GM19438 (cell line): Measurements from ENCODE around the gene SCMH1.
"Not testable (repeated sequence)": the region's sequence is repeated elsewhere in the genome, so short reads cannot be mapped to it uniquely, and the experiment has no call there.

Source experiments
- ATAC-seq: cut with Tn5 transposase; IDR thresholded peaks from one replicate; pipeline ENCODE4 v1.9.1; 2021; ENCODE audit warnings: low read depth; ENCODE audit not compliant: unreplicated experiment

Gene SCMH1

DNA sequence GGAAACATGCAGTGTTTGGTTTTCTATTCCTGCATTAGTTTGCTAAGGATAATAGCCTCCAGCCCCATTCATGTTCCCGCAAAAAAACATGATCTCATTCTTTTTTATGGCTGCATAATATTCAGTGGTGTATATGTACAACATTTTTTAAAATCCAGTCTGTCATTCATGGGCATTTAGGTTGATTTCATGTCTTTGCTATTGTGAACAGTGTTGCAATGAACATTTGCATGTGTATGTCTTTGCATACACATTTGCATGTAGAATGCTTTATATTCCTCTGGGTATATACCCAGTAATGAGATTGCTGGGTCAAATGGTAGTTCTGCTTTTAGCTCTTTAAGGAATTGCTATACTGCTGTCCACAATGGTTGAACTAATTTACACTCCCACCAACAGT is 9.0 kb upstream of the SCMH1 start:
- not testable (repeated sequence) for ATAC-seq

DNA sequence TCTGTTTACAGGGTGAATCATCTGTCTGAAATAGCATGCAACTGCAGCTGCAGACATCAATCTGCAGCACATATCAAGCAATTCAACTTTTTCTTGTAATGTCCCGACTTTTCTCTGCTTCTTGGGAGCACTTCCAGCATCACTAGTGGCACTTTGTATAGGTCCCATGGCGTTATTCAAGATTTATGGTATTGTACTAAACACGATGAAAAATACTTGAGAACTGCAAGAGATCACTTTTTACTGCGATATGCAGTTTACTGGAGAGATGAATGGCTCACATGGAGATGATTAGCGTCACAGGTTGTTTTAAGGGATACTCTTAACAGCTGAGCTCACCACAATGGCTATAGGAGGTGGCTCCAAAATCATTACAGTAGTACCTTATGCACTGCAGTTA is 7.2 kb upstream of the SCMH1 start:
- no peak for ATAC-seq

DNA sequence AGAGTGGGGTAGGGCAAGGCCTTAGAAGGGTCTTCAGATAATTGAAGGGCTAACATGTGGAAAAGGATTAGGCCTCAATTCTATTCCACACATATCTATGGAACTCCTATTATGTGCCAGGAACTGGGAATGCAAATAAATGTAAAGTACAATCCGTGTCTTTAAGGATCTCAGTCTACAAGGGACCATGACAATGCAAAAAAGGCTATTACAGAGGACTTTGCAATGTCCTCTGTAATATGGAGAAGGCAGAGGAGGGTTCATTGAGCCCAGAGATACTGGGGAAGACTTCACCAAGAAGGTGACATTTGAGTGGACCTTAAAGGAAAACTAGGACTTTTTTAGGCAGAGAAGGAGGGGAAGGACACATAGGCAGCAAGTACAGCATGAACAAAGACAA is 4.5 kb upstream of the SCMH1 start:
- ATAC-seq = no peak

DNA sequence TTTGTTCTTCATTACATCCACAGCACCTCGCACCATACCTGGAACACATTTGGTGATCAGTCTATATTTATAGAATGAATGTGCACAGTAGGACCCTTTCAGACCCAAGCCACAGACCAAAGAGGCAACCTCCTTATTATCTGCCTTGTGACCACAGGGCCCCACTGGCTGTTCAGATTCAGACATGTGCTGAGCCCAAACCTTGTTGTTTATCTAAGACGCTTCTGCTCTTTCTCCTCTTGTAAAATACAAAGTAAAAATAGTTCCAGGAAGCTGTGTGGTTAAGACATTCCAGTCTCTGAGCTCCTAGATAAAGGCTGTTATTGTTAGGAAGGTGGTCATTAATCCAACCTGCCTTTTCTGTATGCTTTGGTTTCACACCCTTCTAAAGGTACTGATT is 3.6 kb upstream of the SCMH1 start:
- ATAC-seq = no peak

DNA sequence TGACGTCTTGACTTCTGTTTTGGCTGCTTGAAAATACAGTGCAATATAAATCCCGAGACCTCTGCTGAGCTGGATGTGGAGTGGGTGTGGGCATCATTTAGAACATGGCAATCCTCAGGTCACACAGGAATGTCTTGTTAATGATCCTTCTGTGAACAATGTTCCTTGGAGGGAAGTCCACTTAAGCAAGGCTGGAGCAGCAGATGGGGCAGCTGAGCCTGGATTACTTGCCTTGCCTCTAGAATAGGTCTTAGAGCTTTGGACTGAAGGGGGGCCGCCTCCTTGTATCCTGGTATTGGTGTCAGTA is 926 bp upstream of the SCMH1 start:
- no peak for ATAC-seq

DNA sequence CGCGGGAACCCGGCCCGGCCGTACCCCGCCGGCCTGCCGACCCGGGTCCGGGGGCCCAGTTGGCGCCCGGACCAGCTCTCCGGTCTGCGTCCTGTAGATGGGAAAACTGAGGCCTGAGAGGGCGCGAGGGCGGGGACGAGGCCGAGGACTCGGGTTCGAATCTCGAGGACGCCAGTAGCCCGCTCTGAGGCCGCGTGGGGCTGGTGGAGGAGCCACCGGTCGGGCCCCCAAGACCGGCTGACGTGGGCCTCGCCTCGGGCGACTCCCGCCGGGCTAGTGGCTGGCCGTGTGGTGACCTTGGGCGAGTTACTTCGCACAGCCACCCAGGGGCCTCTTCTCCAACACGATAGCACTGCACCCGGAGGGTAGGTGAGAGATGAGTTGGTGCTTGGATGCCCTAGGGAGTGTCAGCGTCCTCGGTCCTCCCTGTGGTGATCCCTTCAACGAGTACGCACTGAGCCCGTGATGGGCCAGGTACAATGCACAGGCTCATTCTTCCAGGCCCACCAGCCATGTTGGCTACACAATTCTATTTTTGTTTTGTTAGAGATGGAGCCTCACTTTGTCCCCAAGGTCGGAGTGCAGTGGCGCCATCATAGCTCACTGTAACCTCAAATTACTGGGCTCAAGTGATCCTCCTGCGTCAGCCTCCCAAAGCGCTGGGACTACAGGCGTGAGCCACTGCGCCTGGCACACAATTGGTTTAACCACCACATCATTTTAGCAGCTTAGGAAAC is 404 bp upstream of the SCMH1 start:
- peak; percentile 6 for ATAC-seq

DNA sequence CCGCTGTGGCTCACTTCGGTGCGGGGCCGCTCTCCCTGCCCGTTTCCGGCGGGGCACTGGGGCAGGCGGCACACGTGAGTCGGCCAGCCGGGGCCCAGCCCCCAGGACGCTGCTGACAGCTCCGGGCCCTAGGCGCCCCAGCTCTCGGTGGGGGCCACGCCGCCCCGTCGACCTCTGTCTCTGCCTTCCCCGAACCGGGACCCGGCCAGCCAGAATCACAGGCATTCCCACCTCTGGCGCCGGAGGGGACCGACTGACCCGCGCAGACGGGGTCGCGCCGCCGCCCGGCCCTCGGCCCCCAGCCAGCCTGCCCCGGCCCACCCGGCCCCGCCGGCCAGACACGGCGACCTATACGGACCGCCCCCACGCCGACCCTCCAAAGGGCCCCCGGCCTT is 755 bp downstream of the SCMH1 start:
- ATAC-seq = peak; percentile 65

DNA sequence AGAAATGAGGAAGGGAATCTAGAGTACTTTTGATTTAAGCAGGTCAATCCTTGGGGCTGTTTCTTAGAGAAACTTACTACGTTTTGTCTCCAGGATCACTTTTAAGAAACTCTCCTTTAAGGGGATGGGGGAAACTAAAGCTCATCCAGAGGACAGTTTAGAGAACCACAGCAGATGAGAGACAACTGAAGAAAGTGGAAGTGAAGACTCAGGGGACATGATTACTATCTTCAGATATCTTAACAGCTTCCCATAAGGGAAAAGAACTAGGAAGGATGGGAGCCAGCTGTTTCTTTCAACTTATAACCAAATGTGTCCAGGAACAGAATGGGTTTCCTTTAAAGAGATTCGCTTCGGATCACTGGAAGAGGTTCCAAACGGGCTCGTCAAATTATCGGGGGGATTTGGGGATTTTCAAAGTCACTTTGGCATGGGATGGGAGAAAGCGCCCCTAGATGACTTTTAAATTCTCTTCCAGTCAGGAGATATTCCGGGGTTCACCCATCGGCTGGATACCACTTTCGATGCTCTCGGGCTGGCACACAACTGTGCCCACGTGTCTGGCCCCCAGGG is 1.2 kb downstream of the SCMH1 start:
- ATAC-seq = no peak

DNA sequence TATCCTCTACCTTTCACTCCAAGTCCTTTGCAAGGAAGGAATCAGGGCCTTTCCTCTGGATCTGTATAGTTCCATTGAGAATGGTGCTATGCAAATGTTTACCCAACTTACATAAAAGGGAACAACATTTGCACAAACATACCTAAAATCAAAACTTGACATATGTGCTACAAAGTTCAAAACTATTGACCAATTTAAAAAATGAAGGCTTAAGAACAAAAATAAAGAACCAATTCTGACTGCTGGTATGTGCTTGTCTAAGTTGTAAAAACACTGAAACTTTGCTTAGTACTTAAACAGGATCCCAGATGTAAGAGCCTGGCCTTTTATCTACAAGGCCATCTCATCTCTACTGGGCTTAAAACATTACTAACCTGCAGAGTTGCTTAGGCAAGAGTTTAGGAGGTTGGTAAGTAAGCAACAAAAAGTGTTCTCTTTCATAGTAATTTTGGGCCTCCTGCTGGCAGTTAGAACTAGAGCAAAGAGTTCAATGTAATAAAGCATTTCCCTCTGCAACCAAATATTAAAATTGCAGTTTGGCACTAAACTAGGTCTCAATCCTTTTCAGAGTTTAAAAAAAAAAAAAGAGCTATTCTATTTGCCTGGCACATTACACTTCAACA is 2.0 kb downstream of the SCMH1 start:
- no peak for ATAC-seq

DNA sequence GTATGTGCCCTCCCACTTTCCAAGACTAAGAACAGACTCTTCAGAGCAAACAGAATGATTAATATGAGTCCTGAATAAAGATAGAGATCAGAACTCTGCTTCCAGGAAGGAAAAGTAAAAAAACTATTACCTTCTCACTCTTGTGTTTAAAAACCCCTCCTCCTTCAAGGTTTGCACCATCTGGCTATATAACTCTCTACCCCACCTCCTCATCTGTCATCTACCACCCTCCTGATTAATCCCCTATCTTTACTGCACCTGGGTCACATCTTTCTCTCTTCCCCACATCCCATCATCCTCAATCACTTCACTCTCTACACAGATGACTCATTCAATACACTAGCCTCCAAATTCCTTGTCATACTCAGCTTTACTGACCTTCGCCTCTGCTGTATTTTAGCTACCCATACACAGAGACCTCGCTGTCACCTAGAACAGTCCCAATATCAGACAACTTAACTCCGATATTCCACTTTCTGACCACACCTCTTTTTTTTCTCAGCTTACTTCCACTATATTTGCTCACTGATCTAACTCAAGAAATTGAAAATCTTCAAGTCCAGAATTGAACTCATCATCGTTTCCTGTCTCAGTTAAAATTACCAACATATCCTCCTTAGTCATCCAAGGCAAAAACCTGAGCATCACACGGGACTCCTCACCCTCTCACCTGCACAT is 3.7 kb downstream of the SCMH1 start:
- ATAC-seq = no peak

DNA sequence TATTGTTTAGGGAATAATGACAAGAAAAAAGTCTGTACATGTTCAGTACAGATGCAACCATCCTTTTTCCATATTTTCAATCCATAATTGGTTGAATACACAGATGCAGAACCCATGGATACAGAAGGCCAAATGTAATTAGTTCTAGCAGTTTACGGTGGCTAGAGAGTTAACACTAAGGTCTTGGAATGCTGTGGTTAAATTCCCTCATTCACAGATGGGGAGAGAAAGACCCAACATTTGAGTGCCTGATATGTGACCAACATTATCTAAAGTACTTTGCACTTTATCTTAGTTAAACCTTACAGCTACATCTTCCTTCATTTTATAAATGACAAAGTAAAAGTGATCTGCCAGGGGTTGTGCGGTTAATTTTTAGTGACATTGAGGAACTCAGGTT is 5.3 kb downstream of the SCMH1 start:
- no peak for ATAC-seq

DNA sequence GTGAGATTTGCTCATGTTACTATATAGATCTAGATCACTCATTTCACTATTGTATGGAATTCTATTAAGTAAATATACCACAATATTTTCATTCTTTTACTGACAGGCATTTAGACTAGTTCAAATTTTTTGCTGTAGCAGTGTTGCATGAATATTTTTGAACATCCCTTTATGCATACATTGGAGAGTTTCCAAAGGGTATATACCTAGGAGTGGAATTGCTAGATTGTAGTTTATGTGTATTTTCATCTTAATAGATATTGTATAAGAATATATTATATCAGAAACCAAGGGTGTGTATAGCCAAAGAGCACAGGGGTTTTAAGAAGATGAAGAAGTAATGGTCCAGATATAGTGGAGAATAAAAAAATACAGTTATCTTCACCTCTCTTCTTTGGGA is 6.2 kb downstream of the SCMH1 start:
- no peak for ATAC-seq

DNA sequence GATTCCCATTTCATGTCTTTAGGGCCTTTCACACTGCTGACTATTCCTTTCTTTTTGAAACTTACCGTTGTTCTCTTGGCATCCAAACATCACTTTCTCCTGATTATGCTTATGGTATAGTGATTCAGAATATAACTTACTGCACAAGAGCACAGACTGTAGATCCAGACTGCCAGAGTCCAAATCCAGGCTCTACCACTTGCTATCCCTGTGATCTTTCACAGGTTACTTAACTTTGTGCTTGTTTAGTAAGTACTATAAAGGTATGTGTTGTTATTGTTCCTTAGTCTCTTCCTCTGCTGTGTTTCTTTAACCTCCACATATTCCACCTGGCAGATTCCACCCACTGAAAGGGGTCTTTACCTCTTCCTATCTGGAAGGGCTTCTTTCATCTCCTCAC is 8.4 kb downstream of the SCMH1 start:
- no peak for ATAC-seq

DNA sequence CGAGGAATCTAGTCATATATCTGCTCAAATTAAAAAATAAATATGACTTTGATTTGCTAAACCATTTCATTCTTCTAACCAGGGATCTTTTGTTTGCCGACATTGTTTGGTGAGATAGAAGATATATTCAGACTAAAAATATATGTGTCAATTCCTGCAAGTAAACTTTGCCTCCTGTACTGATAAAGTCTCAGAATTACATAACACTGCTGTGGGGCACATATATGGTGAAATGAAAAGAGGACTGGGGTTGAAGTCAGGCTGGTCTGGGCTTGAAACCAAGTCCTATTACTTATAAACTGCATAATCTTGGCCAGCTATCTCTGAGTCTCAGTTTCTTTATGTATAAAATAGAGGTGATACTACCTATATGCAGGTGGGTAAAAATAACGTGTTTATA is 9.8 kb downstream of the SCMH1 start:
- ATAC-seq = no peak

DNA sequence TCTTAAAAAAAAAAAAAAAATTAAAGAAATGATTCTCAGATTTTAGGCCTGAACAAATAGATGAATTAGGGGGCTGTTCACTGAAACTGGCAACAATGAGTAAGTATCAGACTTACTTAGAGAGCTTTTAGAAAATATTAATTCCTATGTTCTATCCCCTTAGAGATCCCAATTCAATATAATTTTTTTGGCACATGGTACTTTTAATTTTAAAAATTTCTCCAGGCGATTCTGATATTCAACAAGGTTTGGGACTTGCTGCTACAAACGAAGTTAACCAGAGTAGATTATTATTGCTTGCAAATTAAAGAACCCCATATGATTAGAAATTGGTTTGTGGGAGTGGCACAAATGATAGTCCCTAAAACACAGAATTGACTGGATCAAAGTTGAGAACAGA is 11.4 kb downstream of the SCMH1 start:
- ATAC-seq = no peak

DNA sequence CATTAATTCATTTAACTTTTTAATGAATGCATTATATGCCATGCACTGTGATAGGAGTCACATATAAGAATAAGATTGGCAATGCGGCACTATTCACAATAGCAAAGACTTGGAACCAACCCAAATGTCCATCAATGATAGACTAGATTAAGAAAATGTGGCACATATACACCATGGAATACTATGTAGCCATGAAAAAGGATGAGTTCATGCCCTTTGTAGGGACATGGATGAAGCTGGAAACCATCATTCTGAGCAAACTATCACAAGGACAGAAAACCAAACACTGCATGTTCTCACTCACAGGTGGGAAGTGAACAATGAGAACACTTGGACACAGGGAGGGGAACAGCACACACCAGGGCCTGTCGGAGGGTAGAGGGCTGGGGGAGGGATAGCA is 12.9 kb downstream of the SCMH1 start:
- ATAC-seq = not testable (repeated sequence)

DNA sequence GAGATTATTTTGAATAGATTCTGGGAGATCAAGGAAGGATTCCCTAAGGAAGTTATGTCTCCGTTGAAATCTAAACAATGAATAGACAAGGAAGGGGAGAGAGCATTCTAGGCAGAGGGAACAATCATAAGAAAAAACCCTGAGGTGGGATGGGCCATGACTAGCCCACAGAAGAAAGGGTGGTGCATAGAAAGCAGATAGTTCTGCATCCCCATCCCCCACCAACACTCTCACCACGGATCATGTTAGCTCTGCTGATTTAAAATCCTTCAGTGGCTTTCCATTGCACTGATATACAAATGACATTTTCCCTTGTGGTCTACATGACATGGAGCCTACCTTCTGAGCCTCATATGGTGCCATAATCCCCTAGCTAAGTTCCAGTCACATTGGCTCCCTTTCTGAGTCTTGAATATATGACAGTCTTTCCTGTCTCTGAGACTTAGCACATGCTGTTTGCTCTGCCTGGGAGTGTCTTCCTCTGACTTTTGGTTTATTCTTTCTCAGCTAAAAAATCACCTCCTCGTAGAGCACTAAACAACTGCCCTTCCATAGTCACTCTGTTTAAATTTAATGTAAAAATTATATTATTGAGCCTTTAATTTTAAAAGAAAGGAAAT is 15.2 kb downstream of the SCMH1 start:
- no peak for ATAC-seq

DNA sequence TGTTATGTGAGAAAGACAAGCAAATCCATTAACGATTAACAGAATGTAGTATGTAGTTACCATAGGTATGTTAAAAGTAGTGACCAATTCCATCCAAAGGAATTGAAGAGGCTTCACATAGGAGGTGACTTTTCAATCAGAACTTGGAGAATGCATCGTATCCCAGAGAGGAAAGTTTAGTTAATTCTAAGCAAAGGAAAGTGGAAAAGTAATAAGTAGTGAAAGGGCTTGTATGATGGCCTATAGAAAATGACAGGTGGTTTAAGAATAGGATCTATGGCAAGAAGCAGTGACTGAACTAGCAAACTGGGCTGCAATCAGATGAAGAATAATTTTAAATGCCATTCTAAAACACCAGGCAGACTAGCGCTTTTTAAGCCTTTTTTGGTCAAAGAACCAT is 16.6 kb downstream of the SCMH1 start:
- ATAC-seq = no peak

DNA sequence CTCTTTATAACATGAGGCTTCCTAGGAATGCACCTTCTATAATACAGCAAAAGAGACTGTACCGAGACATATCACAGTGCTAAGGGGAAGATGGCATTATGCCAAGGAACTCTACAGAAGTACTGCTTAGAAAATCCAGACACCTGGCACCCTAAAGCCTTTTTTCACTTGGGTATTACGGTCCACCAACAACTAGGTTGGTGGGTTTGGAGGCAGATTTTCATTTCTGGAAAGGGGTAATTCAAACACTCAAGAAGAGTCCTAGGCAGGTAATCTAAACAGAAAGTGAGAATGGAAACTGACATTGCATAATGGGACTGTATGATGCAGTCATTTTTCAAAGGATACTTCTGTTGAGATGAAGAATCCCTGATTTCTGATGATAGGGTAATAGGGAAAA is 19.6 kb downstream of the SCMH1 start:
- ATAC-seq = no peak

DNA sequence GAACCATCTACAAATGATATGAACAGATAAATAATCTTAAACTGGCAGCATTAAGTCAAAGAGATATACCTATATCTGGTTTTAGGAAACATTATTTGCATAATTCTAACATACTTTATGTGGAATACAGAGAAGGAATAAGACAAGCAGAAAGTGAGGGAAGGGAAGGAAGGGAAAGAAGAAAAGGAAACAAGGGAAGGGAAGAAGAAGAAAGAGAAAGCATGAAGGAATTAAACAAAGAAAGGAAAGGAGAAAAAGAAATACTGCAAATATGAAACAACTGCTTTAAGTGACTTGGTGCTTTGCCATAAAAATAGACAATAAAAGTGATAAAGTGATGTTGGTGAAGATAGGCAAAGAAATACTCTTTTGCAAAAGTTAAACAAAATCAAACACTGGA is 20.1 kb downstream of the SCMH1 start:
- ATAC-seq = no peak

DNA sequence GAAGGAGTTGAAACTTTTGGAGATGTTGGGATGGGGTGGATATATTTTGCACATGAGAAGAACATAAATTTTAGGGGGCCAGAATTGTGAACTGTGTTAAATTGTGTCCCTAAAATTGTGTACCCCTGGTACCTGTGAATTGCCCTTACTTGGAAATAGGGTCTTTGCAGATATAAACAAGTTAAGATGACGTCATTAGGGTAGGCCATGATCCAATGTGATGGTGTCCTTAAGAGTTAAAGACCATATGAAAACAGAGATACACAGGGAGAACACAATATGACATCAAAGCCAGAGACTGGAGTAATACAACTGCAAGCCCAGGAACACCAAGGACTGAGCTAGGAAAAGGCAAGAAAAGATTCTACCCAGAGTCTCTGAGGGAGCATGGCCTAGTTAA is 24.0 kb downstream of the SCMH1 start:
- no peak for ATAC-seq
